ENCODE results near the gene KCTD20.

DNA sequence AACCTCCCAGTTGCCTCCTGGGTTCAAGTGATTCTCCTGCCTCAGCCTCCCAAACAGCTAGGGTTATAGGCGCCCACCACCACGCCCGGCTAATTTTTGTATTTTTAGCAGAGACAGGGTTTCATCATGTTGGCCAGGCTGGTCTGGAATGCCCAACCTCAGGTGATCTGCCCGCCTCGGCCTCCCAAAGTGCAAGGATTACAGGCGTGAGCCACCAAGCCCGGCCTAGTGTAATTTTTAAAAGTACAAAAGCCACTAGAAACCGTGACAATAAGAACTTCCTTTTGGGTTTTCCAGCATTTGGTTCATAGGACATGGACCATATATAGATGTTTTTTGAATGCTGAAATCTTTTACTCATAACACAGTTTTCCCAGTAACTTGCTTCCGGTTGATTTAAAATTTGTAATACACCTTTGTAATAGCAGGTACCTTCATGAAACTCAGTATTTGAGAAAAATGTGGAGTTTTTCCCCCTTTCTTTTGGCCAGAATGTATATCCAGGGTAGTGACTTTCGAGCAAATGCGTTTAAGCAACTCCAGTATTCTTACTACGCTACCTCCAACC lies 613 bp upstream of the KCTD20 start:
- TF ChIP-seq TAF1 (IDR thresholded peaks at IDR 0.05; ENCODE audit: low read depth, low read length) (no peak), POLR2A (IDR thresholded peaks at IDR 0.05; ENCODE audit: low read depth, low read length) (no peak), POLR2AphosphoS5 (IDR thresholded peaks at IDR 0.05; ENCODE audit: low read depth, low read length) (no peak), POU2F2 (IDR thresholded peaks at IDR 0.05; ENCODE audit: low read depth, low read length) (no peak), PAX5 (IDR thresholded peaks at IDR 0.05; ENCODE audit: insufficient read depth, low read length, severe bottlenecking) (no peak)
